ENCODE data around the gene DRAXIN. TPM values are rescaled to one million over a fixed set of nuclear protein-coding genes. Genes with fewer than 3 reads are reported as not detected.

DRAXIN gene
- polyA plus RNA-seq, 1 donor (not counting 4 experiments of a cell fraction or from before 2014, with no cell fraction given) = not detected

GRCh38 chr1:11671205-11671543 lies 20.3 kb upstream of the DRAXIN start:
- peaks cover 13 to 16% of the 10 kb centered on the region in 2 experiments for H3K36me3 ChIP-seq (ENCODE audit: control insufficient read depth in 2 of 2, extremely low read depth in 1 of 2, insufficient read depth in 2 of 2, low read length in 2 of 2)
- TF ChIP-seq CTCF (optimal IDR thresholded peaks at IDR 0.05 in 1 of 3, IDR thresholded peaks at IDR 0.05 in 1 of 3, conservative IDR thresholded peaks at IDR 0.05 in 1 of 3; ENCODE audit: extremely low read depth in 1 of 3, insufficient read depth in 2 of 3, low read length in 3 of 3) = no peak
- TF ChIP-seq EZH2 (IDR thresholded peaks at IDR 0.05; ENCODE audit: low read length) = no peak

GRCh38 chr1:11671544-11672286 lies 19.8 kb upstream of the DRAXIN start:
- Histone ChIP-seq H4K20me1 (ENCODE audit: control insufficient read depth, extremely low read depth, insufficient read depth, low read length) (no peaks in the 10 kb centered on the region), H3K36me3 (ENCODE audit: control insufficient read depth in 2 of 2, extremely low read depth in 1 of 2, insufficient read depth in 2 of 2, low read length in 2 of 2) (peaks cover 13 to 18% of the 10 kb centered on the region in 2 experiments), H2AFZ (ENCODE audit: control insufficient read depth, low read length) (no peak overlapping the region), H3K9me1 (ENCODE audit: control insufficient read depth, extremely low read depth, insufficient read depth, low read length) (no peaks in the 10 kb centered on the region), H3K9ac (ENCODE audit: control insufficient read depth, extremely low read depth, insufficient read depth, low read length) (no peak overlapping the region), H3K27ac (ENCODE audit: control insufficient read depth, insufficient read depth, low read length) (no peak overlapping the region), H3K4me3 (ENCODE audit: control insufficient read depth in 2 of 3, extremely low read depth in 1 of 3, insufficient read depth in 2 of 3, low read depth in 1 of 3, low read length in 3 of 3) (no peak overlapping the region), H3K4me2 (ENCODE audit: control insufficient read depth, extremely low read depth, insufficient read depth, low read depth, low read length) (no peak overlapping the region), H3K4me1 (ENCODE audit: control insufficient read depth, extremely low read depth, insufficient read depth, low read length) (no peaks in the 10 kb centered on the region), H3K79me2 (ENCODE audit: control insufficient read depth, insufficient read depth, low read length) (no peaks in the 10 kb centered on the region), H3K27me3 (ENCODE audit: control insufficient read depth, extremely low read depth, insufficient read depth, low read length) (no peaks in the 10 kb centered on the region), H3K9me3 (ENCODE audit: control insufficient read depth, low read depth, low read length) (no peaks in the 10 kb centered on the region)
- FAIRE-seq (no peak), DNase-seq (ENCODE audit: low read depth, low spot score) (no peak)
- dilution Hi-C loops (cut with MboI; ENCODE audit: extremely low pct_ligation_motif_present, low sequenced_read_pairs) = no loop called here
- TF ChIP-seq EZH2 (IDR thresholded peaks at IDR 0.05; ENCODE audit: low read length) (no peak), CTCF (optimal IDR thresholded peaks at IDR 0.05 in 1 of 3, IDR thresholded peaks at IDR 0.05 in 1 of 3, conservative IDR thresholded peaks at IDR 0.05 in 1 of 3; ENCODE audit: extremely low read depth in 1 of 3, insufficient read depth in 2 of 3, low read length in 3 of 3) (no peak)

More at GRCh38 chr1:11671205-11671543, 20.3 kb upstream of the DRAXIN start:
- Histone ChIP-seq H2AFZ (ENCODE audit: control insufficient read depth, low read length) (no peak overlapping the region), H3K9ac (ENCODE audit: control insufficient read depth, extremely low read depth, insufficient read depth, low read length) (no peak overlapping the region), H3K27ac (ENCODE audit: control insufficient read depth, insufficient read depth, low read length) (no peak overlapping the region), H3K4me3 (ENCODE audit: control insufficient read depth in 2 of 3, extremely low read depth in 1 of 3, insufficient read depth in 2 of 3, low read depth in 1 of 3, low read length in 3 of 3) (no peak overlapping the region), H3K79me2 (ENCODE audit: control insufficient read depth, insufficient read depth, low read length) (no peaks in the 10 kb centered on the region), H3K9me3 (ENCODE audit: control insufficient read depth, low read depth, low read length) (no peaks in the 10 kb centered on the region), H4K20me1 (ENCODE audit: control insufficient read depth, extremely low read depth, insufficient read depth, low read length) (no peaks in the 10 kb centered on the region), H3K4me1 (ENCODE audit: control insufficient read depth, extremely low read depth, insufficient read depth, low read length) (no peaks in the 10 kb centered on the region), H3K9me1 (ENCODE audit: control insufficient read depth, extremely low read depth, insufficient read depth, low read length) (no peaks in the 10 kb centered on the region), H3K27me3 (ENCODE audit: control insufficient read depth, extremely low read depth, insufficient read depth, low read length) (no peaks in the 10 kb centered on the region), H3K4me2 (ENCODE audit: control insufficient read depth, extremely low read depth, insufficient read depth, low read depth, low read length) (no peak overlapping the region)
- DNase-seq (ENCODE audit: low read depth, low spot score) (no peak), FAIRE-seq (no peak)
- dilution Hi-C loops (cut with MboI; ENCODE audit: extremely low pct_ligation_motif_present, low sequenced_read_pairs) = no loop called here
